Measurements from ENCODE around the gene TMEM184A. TPM values are rescaled to one million over a fixed set of nuclear protein-coding genes. Genes with fewer than 3 reads are reported as not detected.

Gene TMEM184A
- total RNA-seq, 1 experiment from 2014 or later, result 16.5 TPM

DNA sequence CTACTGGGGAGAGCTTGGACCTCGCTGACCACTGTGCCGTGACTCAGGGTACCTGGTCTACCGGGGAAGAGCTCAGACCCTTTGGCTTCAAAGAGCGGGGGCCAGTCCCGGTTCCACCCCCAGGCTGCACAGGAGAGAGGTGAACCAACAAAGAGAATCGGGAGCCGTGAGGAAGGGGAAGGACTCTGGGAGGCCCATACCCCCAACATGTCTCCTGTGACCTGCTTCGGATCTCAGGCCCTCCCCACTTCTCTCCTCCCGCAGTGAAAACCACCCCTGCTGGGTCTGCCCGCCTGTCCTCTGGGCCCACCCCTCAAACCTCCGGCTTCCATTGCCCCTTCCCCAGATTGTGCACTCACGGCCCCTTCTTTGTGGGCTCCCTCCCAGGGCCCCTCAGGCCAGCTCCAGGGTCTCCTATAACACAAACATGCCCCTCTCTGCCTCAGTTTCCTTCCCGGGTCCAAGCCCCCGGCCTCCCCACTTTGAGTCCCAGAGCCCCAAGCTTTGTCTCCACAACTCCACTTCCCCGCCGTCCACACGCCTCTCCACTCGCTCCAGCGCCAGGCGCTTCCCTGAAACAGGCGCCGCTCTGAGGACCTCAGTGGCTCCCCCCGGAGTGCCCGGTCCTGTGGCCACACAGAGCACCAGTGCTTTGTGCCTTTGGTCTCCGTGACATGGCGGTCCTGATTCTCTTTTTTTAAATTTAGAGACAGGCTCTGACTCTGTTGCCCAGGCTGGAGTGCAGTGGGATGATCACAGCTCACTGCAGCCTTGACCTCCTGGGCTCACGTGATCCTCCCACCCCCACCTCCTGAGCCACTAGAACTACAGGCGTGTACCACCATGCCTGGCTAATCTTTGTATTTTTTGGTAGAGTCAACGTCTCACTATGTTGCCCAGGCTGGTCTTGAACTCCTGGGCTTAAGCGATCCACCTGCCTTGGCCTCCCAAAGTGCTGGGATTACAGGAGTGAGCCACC lies 44.3 kb downstream of the TMEM184A start:
- H3K9me3 ChIP-seq, result no peaks in the 10 kb centered on the region
- POLR2A ChIA-PET, result no interaction called here
- Mint-ChIP-seq H3K4me1 (ENCODE audit: low read depth, unreplicated experiment) (peaks cover 5% of the 10 kb centered on the region), H3K27ac (ENCODE audit: unreplicated experiment) (no peak overlapping the region), H3K27me3 (ENCODE audit: insufficient read depth, unreplicated experiment) (no peaks in the 10 kb centered on the region), H3K4me3 (ENCODE audit: unreplicated experiment) (no peak overlapping the region), H3K9me3 (ENCODE audit: unreplicated experiment) (no peaks in the 10 kb centered on the region), H3K36me3 (ENCODE audit: insufficient read depth, unreplicated experiment) (peaks cover 11% of the 10 kb centered on the region)
- BruUV-seq (replicated peaks), result no TSS peak
- no peak for DNase-seq
- H3K36me3 ChIP-seq (ENCODE audit: control insufficient read depth, insufficient read depth, low read length), result no peaks in the 10 kb centered on the region
- no peak overlapping the region for H3K4me3 ChIP-seq (ENCODE audit: low read depth, low read length)
- H3K27me3 ChIP-seq (replicated peaks; ENCODE audit: control insufficient read depth, insufficient read depth, low read length), result no peaks in the 10 kb centered on the region
- H3K4me1 ChIP-seq, result peaks cover 9% of the 10 kb centered on the region; the same call in 1 of the 2 replicates
- TF ChIP-seq, protein P1, sequence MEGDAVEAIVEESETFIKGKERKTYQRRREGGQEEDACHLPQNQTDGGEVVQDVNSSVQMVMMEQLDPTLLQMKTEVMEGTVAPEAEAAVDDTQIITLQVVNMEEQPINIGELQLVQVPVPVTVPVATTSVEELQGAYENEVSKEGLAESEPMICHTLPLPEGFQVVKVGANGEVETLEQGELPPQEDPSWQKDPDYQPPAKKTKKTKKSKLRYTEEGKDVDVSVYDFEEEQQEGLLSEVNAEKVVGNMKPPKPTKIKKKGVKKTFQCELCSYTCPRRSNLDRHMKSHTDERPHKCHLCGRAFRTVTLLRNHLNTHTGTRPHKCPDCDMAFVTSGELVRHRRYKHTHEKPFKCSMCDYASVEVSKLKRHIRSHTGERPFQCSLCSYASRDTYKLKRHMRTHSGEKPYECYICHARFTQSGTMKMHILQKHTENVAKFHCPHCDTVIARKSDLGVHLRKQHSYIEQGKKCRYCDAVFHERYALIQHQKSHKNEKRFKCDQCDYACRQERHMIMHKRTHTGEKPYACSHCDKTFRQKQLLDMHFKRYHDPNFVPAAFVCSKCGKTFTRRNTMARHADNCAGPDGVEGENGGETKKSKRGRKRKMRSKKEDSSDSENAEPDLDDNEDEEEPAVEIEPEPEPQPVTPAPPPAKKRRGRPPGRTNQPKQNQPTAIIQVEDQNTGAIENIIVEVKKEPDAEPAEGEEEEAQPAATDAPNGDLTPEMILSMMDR (IDR thresholded peaks at IDR 0.05; ENCODE audit: insufficient read depth in 1 of 2, low read depth in 1 of 2, low read length in 1 of 2, severe bottlenecking in 1 of 2, unreplicated experiment in 1 of 2), result no peak
- CTCF ChIA-PET, result no interaction called here
- intact Hi-C loops (cut with micrococcal nuclease; ENCODE audit: unreplicated experiment), result no loop called here

DNA sequence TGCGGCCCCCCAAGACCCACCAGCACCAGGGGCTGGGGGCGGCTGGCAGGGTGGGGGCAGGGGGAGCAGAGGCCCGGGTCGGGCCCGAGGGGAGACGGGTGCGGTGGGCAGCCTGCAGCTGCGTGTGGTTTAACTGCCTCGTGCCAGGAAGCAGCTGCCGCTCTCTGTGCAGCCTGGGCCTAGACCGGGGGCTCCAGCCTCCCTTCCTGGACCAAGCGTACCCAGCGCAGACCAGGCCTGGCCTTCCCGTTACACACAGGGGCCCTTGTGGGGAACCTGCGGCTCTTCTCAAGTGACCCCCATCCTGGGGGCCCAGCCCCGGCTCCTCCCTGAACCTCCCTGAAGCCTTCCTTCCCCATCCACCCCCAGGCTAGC lies 45.2 kb downstream of the TMEM184A start:
- ChIA-PET POLR2A (no interaction called here), CTCF (no interaction called here)
- no peaks in the 10 kb centered on the region for H3K9me3 Mint-ChIP-seq (ENCODE audit: unreplicated experiment)
- H3K27ac Mint-ChIP-seq (ENCODE audit: unreplicated experiment), result no peak overlapping the region
- no peak for DNase-seq
- Histone ChIP-seq H3K4me1 (peaks cover 14% of the 10 kb centered on the region), H3K4me3 (ENCODE audit: low read depth, low read length) (no peak overlapping the region), H3K36me3 (ENCODE audit: control insufficient read depth, insufficient read depth, low read length) (no peaks in the 10 kb centered on the region), H3K27me3 (replicated peaks; ENCODE audit: control insufficient read depth, insufficient read depth, low read length) (no peaks in the 10 kb centered on the region), H3K9me3 (no peaks in the 10 kb centered on the region)
- H3K4me1 Mint-ChIP-seq (ENCODE audit: low read depth, unreplicated experiment), result peaks cover 10% of the 10 kb centered on the region
- H3K27me3 Mint-ChIP-seq (ENCODE audit: insufficient read depth, unreplicated experiment), result no peaks in the 10 kb centered on the region
- H3K4me3 Mint-ChIP-seq (ENCODE audit: unreplicated experiment), result no peak overlapping the region
- TF ChIP-seq, protein P1 (IDR thresholded peaks at IDR 0.05; ENCODE audit: insufficient read depth in 1 of 2, low read depth in 1 of 2, low read length in 1 of 2, severe bottlenecking in 1 of 2, unreplicated experiment in 1 of 2), result no peak
- peaks cover 14% of the 10 kb centered on the region for H3K36me3 Mint-ChIP-seq (ENCODE audit: insufficient read depth, unreplicated experiment)
- intact Hi-C loops (cut with micrococcal nuclease; ENCODE audit: unreplicated experiment), result no loop called here
- no TSS peak for BruUV-seq (replicated peaks)

DNA sequence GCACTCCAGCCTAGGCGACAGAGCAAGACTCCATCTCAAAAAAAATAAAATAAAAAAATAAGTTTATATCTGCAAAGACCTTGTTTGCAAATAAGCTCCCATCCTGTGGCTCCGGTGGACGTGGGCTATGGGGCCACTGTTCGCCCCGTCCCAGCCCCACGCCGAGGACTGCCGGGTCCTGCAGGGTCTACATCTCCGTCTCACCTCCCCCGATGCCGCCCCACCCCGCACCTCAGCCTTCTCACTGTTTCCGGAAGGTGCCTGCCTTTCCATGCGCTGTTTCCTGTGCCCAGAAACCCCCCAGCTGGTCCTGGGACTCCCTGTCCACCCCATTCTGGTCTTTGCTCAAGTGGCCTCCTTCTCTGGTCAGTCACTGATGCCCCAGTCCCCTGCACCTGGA lies 46.8 kb downstream of the TMEM184A start:
- Histone ChIP-seq H3K36me3 (ENCODE audit: control insufficient read depth, insufficient read depth, low read length) (no peaks in the 10 kb centered on the region), H3K4me1 (peaks cover 16% of the 10 kb centered on the region), H3K27me3 (replicated peaks; ENCODE audit: control insufficient read depth, insufficient read depth, low read length) (no peaks in the 10 kb centered on the region), H3K4me3 (ENCODE audit: low read depth, low read length) (no peak overlapping the region), H3K9me3 (no peaks in the 10 kb centered on the region)
- Mint-ChIP-seq H3K36me3 (ENCODE audit: insufficient read depth, unreplicated experiment) (peaks cover 15% of the 10 kb centered on the region), H3K4me3 (ENCODE audit: unreplicated experiment) (no peak overlapping the region), H3K27ac (ENCODE audit: unreplicated experiment) (no peak overlapping the region), H3K4me1 (ENCODE audit: low read depth, unreplicated experiment) (peaks cover 10% of the 10 kb centered on the region), H3K9me3 (ENCODE audit: unreplicated experiment) (no peaks in the 10 kb centered on the region), H3K27me3 (ENCODE audit: insufficient read depth, unreplicated experiment) (no peaks in the 10 kb centered on the region)
- BruUV-seq (replicated peaks), result no TSS peak
- ChIA-PET CTCF (no interaction called here), POLR2A (no interaction called here)
- intact Hi-C loops (cut with micrococcal nuclease; ENCODE audit: unreplicated experiment), result no loop called here
- DNase-seq, result no peak
- TF ChIP-seq, protein P1 (IDR thresholded peaks at IDR 0.05; ENCODE audit: insufficient read depth in 1 of 2, low read depth in 1 of 2, low read length in 1 of 2, severe bottlenecking in 1 of 2, unreplicated experiment in 1 of 2), result no peak

Measured in Caco-2 (cell line).